HG03520 (cell line): Measurements from ENCODE around the gene DNAAF8.
A peak's percentile ranks its signal among the peaks of the same experiment; 100 is the strongest.

Source experiments
- ATAC-seq: cut with Tn5 transposase; IDR thresholded peaks from one replicate; pipeline ENCODE4 v1.9.1; 2021; ENCODE audit warnings: mild to moderate bottlenecking, moderate library complexity; ENCODE audit not compliant: unreplicated experiment

Gene DNAAF8

GRCh38 chr16:4750896-4751295 lies 16.6 kb downstream of the DNAAF8 start:
- ATAC-seq = no peak

GRCh38 chr16:4752351-4753100 lies 18.2 kb downstream of the DNAAF8 start:
- ATAC-seq = no peak

GRCh38 chr16:4753227-4753626 lies 18.9 kb downstream of the DNAAF8 start:
- ATAC-seq = no peak

- no peak for ATAC-seq
Observed at GRCh38 chr16:4754865-4755264, 20.5 kb downstream of the DNAAF8 start.

- ATAC-seq = no peak
Observed at GRCh38 chr16:4755687-4756086, 21.4 kb downstream of the DNAAF8 start.

- no peak for ATAC-seq
Observed at GRCh38 chr16:4760221-4760910, 26.0 kb downstream of the DNAAF8 start.

- ATAC-seq = no peak
Observed at GRCh38 chr16:4762205-4762604, 27.9 kb downstream of the DNAAF8 start.

GRCh38 chr16:4763791-4764190 lies 29.5 kb downstream of the DNAAF8 start:
- no peak for ATAC-seq

GRCh38 chr16:4765511-4766474 lies 31.5 kb downstream of the DNAAF8 start:
- ATAC-seq = no peak

- ATAC-seq = peak; percentile 76
Observed at GRCh38 chr16:4766875-4767628, 32.7 kb downstream of the DNAAF8 start, which contains the start of gene ZNF500. TSS of gene ZNF500 (minus strand) at chr16:4767162. CDS start at chr16:4765978, 1,184 bp downstream.

GRCh38 chr16:4767872-4768548 lies 33.7 kb downstream of the DNAAF8 start:
- ATAC-seq = no peak

- peak; percentile 42 for ATAC-seq
Observed at GRCh38 chr16:4768549-4769305, 34.4 kb downstream of the DNAAF8 start.

- no peak for ATAC-seq
Observed at GRCh38 chr16:4769306-4769638, 34.9 kb downstream of the DNAAF8 start.

GRCh38 chr16:4771646-4772045 lies 37.3 kb downstream of the DNAAF8 start:
- no peak for ATAC-seq

- no peak for ATAC-seq
Observed at GRCh38 chr16:4772351-4772750, 38.0 kb downstream of the DNAAF8 start.

- no peak for ATAC-seq
Observed at GRCh38 chr16:4775005-4775404, 40.7 kb downstream of the DNAAF8 start.

- no peak for ATAC-seq
Observed at GRCh38 chr16:4776141-4776705, 41.9 kb downstream of the DNAAF8 start.

GRCh38 chr16:4777339-4778049 lies 43.2 kb downstream of the DNAAF8 start:
- ATAC-seq = no peak
